Stimulated activated CD8-positive, alpha-beta memory T cell treated with anti-CD3 and anti-CD28 coated beads, Interleukin-7, amount 100 ng/mL, for 48 hours (primary cell): ENCODE results near the gene RAB14.
A peak's percentile ranks its signal among the peaks of the same experiment; 100 is the strongest.

ENCODE experiments used
- DNase-seq, 2 donors: peaks; one replicate each; pipeline ENCODE4 v3.0.0-alpha.2; 2020; ENCODE audit warnings: low read depth in 1 of 2; ENCODE audit errors: extremely low read depth in 1 of 2

RAB14 gene

GRCh38 chr9:121220996-121221663 lies 19.5 kb upstream of the RAB14 start:
- DNase-seq = no peak

- DNase-seq = no peak
Measured at GRCh38 chr9:121219530-121219929, 17.9 kb upstream of the RAB14 start.

- no peak for DNase-seq
Measured at GRCh38 chr9:121218357-121219027, 16.8 kb upstream of the RAB14 start.

GRCh38 chr9:121217609-121218292 lies 16.1 kb upstream of the RAB14 start:
- no peak for DNase-seq

- no peak for DNase-seq
Measured at GRCh38 chr9:121216271-121216805, 14.7 kb upstream of the RAB14 start.

GRCh38 chr9:121214005-121214404 lies 12.3 kb upstream of the RAB14 start:
- DNase-seq = no peak

GRCh38 chr9:121213136-121213806 lies 11.6 kb upstream of the RAB14 start:
- DNase-seq = peak; percentile 34 to 55

- DNase-seq = no peak
Measured at GRCh38 chr9:121210536-121210935, 8.9 kb upstream of the RAB14 start.

GRCh38 chr9:121207371-121207940 lies 5.8 kb upstream of the RAB14 start:
- no peak for DNase-seq

GRCh38 chr9:121206516-121207370 lies 5.1 kb upstream of the RAB14 start:
- no peak for DNase-seq

- no peak for DNase-seq
Measured at GRCh38 chr9:121204611-121205010, 2.9 kb upstream of the RAB14 start.

GRCh38 chr9:121204121-121204520 lies 2.5 kb upstream of the RAB14 start:
- DNase-seq = no peak

- peak; percentile 19 to 20 for DNase-seq
Measured at GRCh38 chr9:121201045-121201737, 478 bp downstream of the RAB14 start.

- DNase-seq = no peak
Measured at GRCh38 chr9:121200356-121200755, 1.3 kb downstream of the RAB14 start.

- no peak for DNase-seq
Measured at GRCh38 chr9:121199921-121200320, 1.7 kb downstream of the RAB14 start.

GRCh38 chr9:121198512-121199042 lies 3.1 kb downstream of the RAB14 start:
- DNase-seq = no peak

GRCh38 chr9:121197132-121197531 lies 4.5 kb downstream of the RAB14 start:
- no peak for DNase-seq

GRCh38 chr9:121196389-121196788 lies 5.3 kb downstream of the RAB14 start:
- DNase-seq = no peak

GRCh38 chr9:121194730-121195129 lies 6.9 kb downstream of the RAB14 start:
- DNase-seq = no peak
